ENCODE measurements around the gene ANKS1A. TPM values are rescaled to one million over a fixed set of nuclear protein-coding genes. Genes with fewer than 3 reads are reported as not detected.

ANKS1A gene
- total RNA-seq, 1 donor = 7.2 TPM

DNA sequence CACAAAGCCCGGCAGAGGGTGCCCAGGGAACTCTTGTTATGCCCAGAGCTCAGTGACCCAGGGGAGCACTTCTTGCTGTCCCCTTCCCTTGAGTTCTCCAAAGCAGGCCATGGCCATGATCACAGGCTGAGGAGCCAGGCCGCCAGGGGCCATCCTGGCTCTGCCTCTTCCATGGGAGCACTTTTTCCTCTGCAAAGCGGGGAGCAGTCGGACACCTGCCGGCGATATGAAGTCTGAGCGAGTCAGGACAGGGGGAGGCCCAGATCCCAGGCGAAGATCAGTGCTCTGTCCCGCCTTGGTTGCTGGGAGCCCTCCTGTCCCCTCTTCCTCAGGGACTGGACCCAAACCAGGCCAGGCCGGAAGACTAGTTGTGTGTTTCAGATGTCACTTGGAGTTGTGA lies 184.2 kb downstream of the ANKS1A start:
- Histone ChIP-seq H2AFZ (ENCODE audit: low read length) (no peak overlapping the region), H3K4me1 (ENCODE audit: insufficient read depth, low read length) (no peaks in the 10 kb centered on the region), H4K20me1 (ENCODE audit: insufficient read depth, low read length) (no peaks in the 10 kb centered on the region), H3K79me2 (ENCODE audit: insufficient read depth, low read length) (no peaks in the 10 kb centered on the region), H3K27me3 (ENCODE audit: insufficient read depth, low read length) (no peaks in the 10 kb centered on the region), H3K36me3 (ENCODE audit: insufficient read depth, low read length) (no peaks in the 10 kb centered on the region), H3K4me3 (ENCODE audit: insufficient read depth, low read length) (no peak overlapping the region), H3K4me2 (ENCODE audit: insufficient read depth, low read length) (no peak overlapping the region), H3K9me3 (ENCODE audit: low read depth, low read length) (no peaks in the 10 kb centered on the region), H3K27ac (ENCODE audit: low read depth, low read length) (no peak overlapping the region)
- TF ChIP-seq, protein P1, sequence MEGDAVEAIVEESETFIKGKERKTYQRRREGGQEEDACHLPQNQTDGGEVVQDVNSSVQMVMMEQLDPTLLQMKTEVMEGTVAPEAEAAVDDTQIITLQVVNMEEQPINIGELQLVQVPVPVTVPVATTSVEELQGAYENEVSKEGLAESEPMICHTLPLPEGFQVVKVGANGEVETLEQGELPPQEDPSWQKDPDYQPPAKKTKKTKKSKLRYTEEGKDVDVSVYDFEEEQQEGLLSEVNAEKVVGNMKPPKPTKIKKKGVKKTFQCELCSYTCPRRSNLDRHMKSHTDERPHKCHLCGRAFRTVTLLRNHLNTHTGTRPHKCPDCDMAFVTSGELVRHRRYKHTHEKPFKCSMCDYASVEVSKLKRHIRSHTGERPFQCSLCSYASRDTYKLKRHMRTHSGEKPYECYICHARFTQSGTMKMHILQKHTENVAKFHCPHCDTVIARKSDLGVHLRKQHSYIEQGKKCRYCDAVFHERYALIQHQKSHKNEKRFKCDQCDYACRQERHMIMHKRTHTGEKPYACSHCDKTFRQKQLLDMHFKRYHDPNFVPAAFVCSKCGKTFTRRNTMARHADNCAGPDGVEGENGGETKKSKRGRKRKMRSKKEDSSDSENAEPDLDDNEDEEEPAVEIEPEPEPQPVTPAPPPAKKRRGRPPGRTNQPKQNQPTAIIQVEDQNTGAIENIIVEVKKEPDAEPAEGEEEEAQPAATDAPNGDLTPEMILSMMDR (IDR thresholded peaks at IDR 0.05; ENCODE audit: extremely low read depth, low read depth, low read length) = no peak
- DNase-seq (ENCODE audit: insufficient read length, low spot score, missing footprints) = no peak

DNA sequence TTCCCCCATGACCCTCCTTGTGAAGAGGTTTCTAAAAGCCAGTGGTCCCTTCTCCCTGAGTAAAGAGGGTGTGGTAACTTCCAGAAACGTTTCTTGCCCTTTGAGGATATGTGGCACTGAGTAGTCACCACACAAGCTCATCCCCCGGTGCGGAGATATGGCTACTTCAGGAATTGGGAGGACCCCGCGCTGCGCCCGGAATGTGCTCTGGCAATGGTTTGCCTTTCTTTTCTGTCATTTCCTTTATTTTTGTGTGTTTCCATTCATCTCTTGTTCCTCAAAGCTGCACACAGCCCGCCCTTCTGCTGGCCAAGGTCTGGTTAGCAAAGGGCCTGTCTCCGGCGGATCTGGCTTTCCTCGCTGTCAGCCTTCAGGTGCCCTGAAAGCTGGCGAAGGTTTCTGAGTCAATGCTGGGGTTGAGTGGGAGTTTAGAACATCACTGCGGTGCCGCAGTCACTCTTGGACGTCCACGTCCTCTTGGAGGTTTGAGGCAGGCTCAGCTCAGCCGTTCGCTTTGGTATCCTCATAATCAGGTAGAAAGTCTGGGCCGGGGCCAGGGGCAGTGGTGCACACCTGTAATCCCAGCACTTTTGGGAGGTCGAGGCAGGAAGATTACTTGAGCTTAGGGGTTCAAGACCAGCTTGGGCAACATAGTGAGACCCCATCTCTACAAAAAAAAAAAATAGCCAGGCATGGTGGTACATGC lies 184.9 kb downstream of the ANKS1A start:
- H3K4me3 ChIP-seq (ENCODE audit: insufficient read depth, low read length) = no peak overlapping the region
- no peaks in the 10 kb centered on the region for H3K9me3 ChIP-seq (ENCODE audit: low read depth, low read length)
- H3K4me1 ChIP-seq (ENCODE audit: insufficient read depth, low read length) = no peaks in the 10 kb centered on the region
- no peak overlapping the region for H2AFZ ChIP-seq (ENCODE audit: low read length)
- no peaks in the 10 kb centered on the region for H3K36me3 ChIP-seq (ENCODE audit: insufficient read depth, low read length)
- DNase-seq (ENCODE audit: insufficient read length, low spot score, missing footprints) = peak; percentile 58
- H3K27ac ChIP-seq (ENCODE audit: low read depth, low read length) = no peak overlapping the region
- no peak overlapping the region for H3K4me2 ChIP-seq (ENCODE audit: insufficient read depth, low read length)
- H3K27me3 ChIP-seq (ENCODE audit: insufficient read depth, low read length) = no peaks in the 10 kb centered on the region
- H3K79me2 ChIP-seq (ENCODE audit: insufficient read depth, low read length) = no peaks in the 10 kb centered on the region
- TF ChIP-seq, protein P1 (IDR thresholded peaks at IDR 0.05; ENCODE audit: extremely low read depth, low read depth, low read length) = no peak
- H4K20me1 ChIP-seq (ENCODE audit: insufficient read depth, low read length) = no peaks in the 10 kb centered on the region

DNA sequence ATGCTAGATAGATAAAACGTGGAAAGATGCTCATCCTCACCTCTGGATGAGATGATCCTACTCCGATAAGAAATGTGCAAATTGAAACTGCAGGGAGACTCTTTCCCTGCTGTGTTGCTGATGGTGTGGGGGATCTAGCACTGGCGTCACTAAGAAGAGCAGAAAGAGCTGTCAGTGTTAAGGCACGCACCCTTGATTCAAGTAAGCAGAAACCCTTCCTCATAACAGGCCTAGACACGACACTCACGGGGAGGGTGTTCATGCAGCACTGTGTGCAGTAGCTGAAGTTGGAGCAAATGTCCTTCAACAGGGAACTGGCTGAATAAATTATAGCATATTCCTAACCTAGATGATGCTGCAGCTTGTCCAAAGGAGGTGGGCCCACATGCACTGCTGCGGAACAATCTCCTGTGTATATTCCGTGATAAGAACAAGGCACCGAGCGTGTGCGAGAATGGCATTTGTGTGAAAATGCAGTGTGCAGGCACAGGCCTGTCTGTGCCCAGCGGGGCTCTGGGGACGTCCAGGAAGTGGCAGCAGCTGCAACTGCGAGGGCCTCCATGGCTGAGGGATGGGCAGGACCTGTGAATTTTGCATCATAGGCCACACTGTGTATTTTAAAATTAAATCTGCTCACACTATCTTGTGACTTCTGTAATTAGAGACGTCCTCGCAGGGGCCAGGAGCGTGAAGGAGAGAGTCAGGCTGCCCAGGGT lies 188.1 kb downstream of the ANKS1A start:
- Histone ChIP-seq H4K20me1 (ENCODE audit: insufficient read depth, low read length) (no peaks in the 10 kb centered on the region), H3K4me2 (ENCODE audit: insufficient read depth, low read length) (no peak overlapping the region), H2AFZ (ENCODE audit: low read length) (no peak overlapping the region), H3K36me3 (ENCODE audit: insufficient read depth, low read length) (no peaks in the 10 kb centered on the region), H3K4me3 (ENCODE audit: insufficient read depth, low read length) (no peak overlapping the region), H3K4me1 (ENCODE audit: insufficient read depth, low read length) (no peaks in the 10 kb centered on the region), H3K79me2 (ENCODE audit: insufficient read depth, low read length) (no peaks in the 10 kb centered on the region), H3K9me3 (ENCODE audit: low read depth, low read length) (no peaks in the 10 kb centered on the region), H3K27ac (ENCODE audit: low read depth, low read length) (no peak overlapping the region), H3K27me3 (ENCODE audit: insufficient read depth, low read length) (no peaks in the 10 kb centered on the region)
- peak; percentile 60 for DNase-seq (ENCODE audit: insufficient read length, low spot score, missing footprints)
- TF ChIP-seq, protein P1 (IDR thresholded peaks at IDR 0.05; ENCODE audit: extremely low read depth, low read depth, low read length) = no peak

DNA sequence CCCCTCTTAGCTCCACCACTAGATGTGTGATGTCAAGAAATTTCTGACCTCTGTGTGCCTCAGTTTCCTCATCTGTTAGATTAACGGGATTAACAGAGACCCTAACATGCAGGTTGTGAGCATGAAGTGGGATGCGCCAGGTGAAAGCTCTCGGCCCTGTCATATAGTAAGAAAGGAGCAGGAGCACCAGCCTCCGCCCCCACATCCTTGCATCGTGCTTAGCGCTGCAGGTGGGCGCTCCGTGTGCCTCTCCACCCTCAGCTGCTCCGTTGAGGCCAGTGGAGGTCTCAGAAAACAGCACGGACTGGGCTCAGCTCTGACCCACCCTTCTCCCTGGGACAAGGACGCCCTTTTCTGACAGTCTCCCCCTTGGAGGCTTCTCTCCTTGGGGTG lies 188.7 kb downstream of the ANKS1A start:
- no peaks in the 10 kb centered on the region for H3K9me3 ChIP-seq (ENCODE audit: low read depth, low read length)
- DNase-seq (ENCODE audit: insufficient read length, low spot score, missing footprints) = no peak
- TF ChIP-seq, protein P1 (IDR thresholded peaks at IDR 0.05; ENCODE audit: extremely low read depth, low read depth, low read length) = no peak
- H4K20me1 ChIP-seq (ENCODE audit: insufficient read depth, low read length) = no peaks in the 10 kb centered on the region
- no peak overlapping the region for H2AFZ ChIP-seq (ENCODE audit: low read length)
- no peak overlapping the region for H3K4me3 ChIP-seq (ENCODE audit: insufficient read depth, low read length)
- H3K27ac ChIP-seq (ENCODE audit: low read depth, low read length) = no peak overlapping the region
- no peak overlapping the region for H3K4me2 ChIP-seq (ENCODE audit: insufficient read depth, low read length)
- no peaks in the 10 kb centered on the region for H3K36me3 ChIP-seq (ENCODE audit: insufficient read depth, low read length)
- no peaks in the 10 kb centered on the region for H3K27me3 ChIP-seq (ENCODE audit: insufficient read depth, low read length)
- H3K4me1 ChIP-seq (ENCODE audit: insufficient read depth, low read length) = no peaks in the 10 kb centered on the region
- no peaks in the 10 kb centered on the region for H3K79me2 ChIP-seq (ENCODE audit: insufficient read depth, low read length)

All from osteoblast (primary cell).